Parietal lobe (tissue), 2 donors: ENCODE data around the gene BAZ2A. TPM values are rescaled to one million over a fixed set of nuclear protein-coding genes. Genes with fewer than 3 reads are reported as not detected.

Experiments
- small RNA-seq: library from RNA; depleted of rRNA; stranded (forward); fragments of <200 nt; gene quantifications from one replicate; pipeline ENCODE3, GENCODE V24; 2014; ENCODE audit warnings: low replicate concordance
- total RNA-seq: library from RNA; depleted of rRNA; stranded (reverse); fragments of >200 nt; gene quantifications from one replicate; pipeline ENCODE4 v1.2.3, GENCODE V29; 2014

Gene BAZ2A
- 46.6 TPM for total RNA-seq

DNA sequence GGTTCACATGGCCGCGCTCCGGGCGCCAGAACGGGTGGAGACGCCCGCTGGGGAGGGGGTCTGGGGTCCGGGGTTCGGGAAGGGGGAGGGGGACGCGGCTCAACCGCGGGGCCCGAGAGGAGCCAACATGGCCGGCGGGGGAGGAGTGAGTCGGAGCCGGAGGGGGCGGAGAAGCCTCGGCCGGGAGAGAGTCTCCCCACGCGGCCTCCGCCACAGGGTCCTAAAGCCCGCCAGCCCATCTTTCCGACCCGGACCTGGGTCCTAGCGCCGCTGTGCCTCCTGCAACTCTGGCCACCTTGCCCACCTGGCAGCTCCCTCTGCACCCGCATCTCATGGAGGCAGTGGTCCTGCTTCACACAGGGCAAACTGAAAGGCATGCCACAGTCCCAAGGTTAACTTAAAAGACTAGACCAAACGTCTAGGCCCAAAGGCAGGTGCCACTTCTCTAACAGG lies at the start of gene BAZ2A:
BAZ2A (minus strand) TSS at position 147 of the 453 bp plus-strand sequence. CDS start 12,796 bp downstream, outside the sequence.

DNA sequence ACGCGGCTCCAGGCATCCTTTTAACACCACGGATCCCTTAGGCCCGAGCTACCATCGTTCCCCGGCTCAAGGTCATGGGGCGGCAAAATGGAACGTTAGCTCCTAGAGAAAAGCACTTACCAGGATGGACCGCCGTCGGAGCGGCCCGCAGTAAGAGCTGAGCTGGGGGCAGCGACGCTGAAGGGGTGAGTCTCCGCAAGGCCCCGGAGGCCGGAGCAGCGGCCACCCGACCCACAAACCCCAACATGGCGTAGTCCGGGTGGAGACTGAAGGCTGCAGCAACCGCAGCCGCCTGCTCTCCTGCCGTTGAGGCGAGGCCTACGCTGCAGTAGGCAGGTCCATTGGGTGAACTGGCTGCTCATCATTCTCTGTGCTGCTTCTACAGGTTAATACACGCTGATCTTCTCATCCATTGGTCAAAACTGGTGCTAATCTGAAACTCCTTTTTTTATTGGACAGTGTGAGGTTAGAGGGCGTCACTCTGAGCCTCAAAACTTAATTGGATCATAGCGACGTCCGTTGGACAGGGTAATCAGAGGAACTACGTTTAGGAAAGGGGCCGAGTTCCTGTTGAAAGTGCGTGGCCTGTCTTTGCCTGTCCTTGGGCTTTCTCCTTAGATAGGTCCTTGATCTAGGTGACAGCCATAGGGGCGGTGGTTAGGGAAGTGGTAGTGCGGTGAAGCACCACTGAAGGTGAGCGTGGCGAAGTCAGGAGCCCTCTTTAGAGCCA lies 15.8 kb upstream of the BAZ2A start, which contains the start of gene ATP5F1B:
ATP5F1B (minus strand) TSS at position 268 of the 730 bp plus-strand sequence; CDS start at position 247, 21 bp downstream.

Small RNAs within 50 kb of the gene (small RNA-seq; reads per million reads assigned to genes)
- gene RN7SL809P = not detected
- not detected for gene RNU6-343P
- gene SNORD59A = 4,837 reads per million, percentile 100 among the genes with 10 or more reads in this experiment

Other genes with a start within 250 kb of the BAZ2A start
- 5.3 TPM for gene TIMELESS, start 180.9 kb downstream of the BAZ2A start, total RNA-seq
- not detected for gene MIP, start 175.7 kb downstream of the BAZ2A start, total RNA-seq
- 6.3 TPM for gene SPRYD4, start 161.7 kb downstream of the BAZ2A start, total RNA-seq
- gene GLS2, start 142.2 kb downstream of the BAZ2A start, total RNA-seq = 6.3 TPM
- 6.3 TPM for gene RBMS2, start 108.5 kb downstream of the BAZ2A start, total RNA-seq
- gene ATP5F1B, start 15.7 kb upstream of the BAZ2A start, total RNA-seq = 335 TPM
- 83.9 TPM for gene PTGES3, start 58.0 kb upstream of the BAZ2A start, total RNA-seq
- 1,016 TPM for gene NACA, start 95.0 kb upstream of the BAZ2A start, total RNA-seq
- 31.0 TPM for gene PRIM1, start 122.0 kb upstream of the BAZ2A start, total RNA-seq
- 1.6 TPM for gene HSD17B6, start 133.0 kb upstream of the BAZ2A start, total RNA-seq